Left lung (tissue), 10 donors: ENCODE measurements around the gene CHSY1. TPM values are rescaled to one million over a fixed set of nuclear protein-coding genes. Genes with fewer than 3 reads are reported as not detected.
A peak's percentile ranks its signal among the peaks of the same experiment; 100 is the strongest.
"Not testable (repeated sequence)": the region's sequence is repeated elsewhere in the genome, so short reads cannot be mapped to it uniquely, and the experiment has no call there.

Experiments
- ATAC-seq: fragments of 200-7000 bp; cut with Tn5 transposase; one replicate; pipeline ENCODE4 v1.9.1; 2020; ENCODE audit warnings: moderate library complexity
- DNase-seq, 4 donors: peaks; one replicate each; pipeline ENCODE4 v3.0.0-alpha.2; 2013 to 2020
- H3K27ac ChIP-seq, 2 donors: fragments of 200-600 bp; sonication (generic) in 1 of 2; one replicate each; pipeline versions ENCODE4 v1.5.0 to v1.8.0; 2020 to 2021
- H3K27me3 ChIP-seq, 2 donors: fragments of 200-600 bp; sonication (generic) in 1 of 2; one replicate each; pipeline versions ENCODE4 v1.5.0 to v1.8.0; 2020 to 2021
- H3K36me3 ChIP-seq, 2 donors: fragments of 200-600 bp; sonication (generic) in 1 of 2; one replicate each; pipeline versions ENCODE4 v1.5.0 to v1.8.0; 2020 to 2021
- H3K4me1 ChIP-seq, 2 donors: fragments of 200-600 bp; one replicate each; pipeline ENCODE4 v1.8.0; 2021
- H3K4me3 ChIP-seq, 2 donors: fragments of 200-600 bp; sonication (generic) in 1 of 2; one replicate each; pipeline versions ENCODE4 v1.5.0 to v1.8.0; 2020 to 2021; ENCODE audit warnings: mild to moderate bottlenecking in 1 of 2
- H3K9me3 ChIP-seq, 2 donors: fragments of 200-600 bp; sonication (generic) in 1 of 2; one replicate each; pipeline versions ENCODE4 v1.5.0 to v1.8.0; 2020 to 2021
- intact Hi-C, 2 donors: fragments of 100-400 bp; cut with DNase I; formaldehyde crosslinking; loops; one replicate each; pipeline versions ENCODE4 v1.11.2 to v1.14.2; 2022
- polyA plus RNA-seq, 6 donors: library from polyadenylated mRNA; unstranded; fragments of 120-200 nt; gene quantifications; one replicate each; pipeline ENCODE4 v1.2.1, GENCODE V29; 2013; ENCODE audit not compliant: insufficient read length in 6 of 6
- total RNA-seq, 2 donors: library from RNA; stranded (reverse); fragmentation: NEBNext Ultra II Directional; extraction: Animal tissue kit (Norgen Biotek cat#: 25700); gene quantifications; one replicate each; pipeline ENCODE4 v1.2.1, GENCODE V29; 2021
- TF ChIP-seq, protein P1 (sequence below), 2 donors: fragments of 200-600 bp; sonication (generic) in 1 of 2; IDR thresholded peaks; one replicate each; pipeline versions ENCODE4 v1.5.0 to v1.8.0; 2021; ENCODE audit warnings: antibody characterized with exemption in 2 of 2
- donor health status: DM: no; HTN: yes; CAD: no.
- donor health status: DM: no; HTN: no; CAD: no.

Gene CHSY1
- total and polyA plus RNA-seq, 8 donors = 33.3 to 61.5 (median 51.5) TPM

DNA sequence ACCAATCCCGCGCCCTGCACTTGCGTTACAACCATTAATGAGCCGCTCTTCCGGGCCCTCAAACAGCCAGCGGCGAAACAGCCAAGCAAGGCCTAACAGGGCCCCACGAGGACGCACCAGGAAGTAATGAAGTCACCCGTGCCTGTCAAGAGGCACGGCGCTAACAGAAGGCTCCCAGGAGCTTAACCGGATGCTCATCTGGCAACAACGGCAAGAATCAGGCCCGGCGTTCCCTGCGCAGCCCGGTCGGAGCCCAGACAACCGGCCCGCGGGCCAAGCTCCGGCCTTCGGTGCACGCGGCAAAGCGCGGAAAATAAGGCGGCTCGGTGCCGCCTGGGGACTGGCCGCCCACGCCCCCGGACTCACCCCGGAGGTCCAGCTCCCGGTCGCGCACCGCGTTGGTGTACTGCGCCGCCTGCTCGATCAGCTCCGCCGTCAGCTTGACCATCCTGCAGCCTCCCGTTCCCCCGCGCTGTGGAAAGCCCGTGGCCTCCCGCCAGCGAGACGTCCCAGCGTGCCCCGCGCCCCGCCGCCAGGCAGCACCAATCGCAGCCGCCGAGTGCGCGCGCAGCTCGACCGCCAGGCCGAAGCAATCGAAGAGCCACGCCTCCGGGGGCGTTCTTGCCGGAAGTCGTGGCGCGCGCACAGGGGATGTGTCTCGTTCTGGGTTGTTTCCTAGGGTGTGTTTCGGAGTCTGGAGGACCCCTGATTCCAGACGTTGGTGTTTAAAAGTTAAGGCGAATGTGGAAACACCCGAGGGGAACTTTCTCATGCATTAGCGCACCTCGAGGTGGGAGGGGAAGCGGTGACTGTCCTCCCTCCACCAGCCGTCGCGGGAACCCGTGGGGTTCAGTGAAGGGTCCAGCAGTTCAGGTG, 43.1 kb upstream of the CHSY1 start, which contains the start of gene SNRPA1:
Gene SNRPA1 (minus strand): TSS at position 518 of the 876 bp plus-strand sequence. CDS start 70 bp downstream, at position 448.
- peaks cover 0 to 10% of the 10 kb centered on the region in 2 donors for H3K36me3 ChIP-seq
- H3K27me3 ChIP-seq = no peaks in the 10 kb centered on the region
- H3K4me1 ChIP-seq = peaks cover 11 to 36% of the 10 kb centered on the region in 2 donors
- DNase-seq (peak; percentile 95 to 100 (median 98)), ATAC-seq (peak; percentile 96)
- TF ChIP-seq, protein P1, sequence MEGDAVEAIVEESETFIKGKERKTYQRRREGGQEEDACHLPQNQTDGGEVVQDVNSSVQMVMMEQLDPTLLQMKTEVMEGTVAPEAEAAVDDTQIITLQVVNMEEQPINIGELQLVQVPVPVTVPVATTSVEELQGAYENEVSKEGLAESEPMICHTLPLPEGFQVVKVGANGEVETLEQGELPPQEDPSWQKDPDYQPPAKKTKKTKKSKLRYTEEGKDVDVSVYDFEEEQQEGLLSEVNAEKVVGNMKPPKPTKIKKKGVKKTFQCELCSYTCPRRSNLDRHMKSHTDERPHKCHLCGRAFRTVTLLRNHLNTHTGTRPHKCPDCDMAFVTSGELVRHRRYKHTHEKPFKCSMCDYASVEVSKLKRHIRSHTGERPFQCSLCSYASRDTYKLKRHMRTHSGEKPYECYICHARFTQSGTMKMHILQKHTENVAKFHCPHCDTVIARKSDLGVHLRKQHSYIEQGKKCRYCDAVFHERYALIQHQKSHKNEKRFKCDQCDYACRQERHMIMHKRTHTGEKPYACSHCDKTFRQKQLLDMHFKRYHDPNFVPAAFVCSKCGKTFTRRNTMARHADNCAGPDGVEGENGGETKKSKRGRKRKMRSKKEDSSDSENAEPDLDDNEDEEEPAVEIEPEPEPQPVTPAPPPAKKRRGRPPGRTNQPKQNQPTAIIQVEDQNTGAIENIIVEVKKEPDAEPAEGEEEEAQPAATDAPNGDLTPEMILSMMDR (IDR thresholded peaks at IDR 0.05) = no peak
- H3K27ac ChIP-seq = peak within 1 kb of the TSS; percentile 91 to 94
- H3K9me3 ChIP-seq = no peaks in the 10 kb centered on the region
- H3K4me3 ChIP-seq = peak within 1 kb of the TSS; percentile 77 to 81
- intact Hi-C loops = no loop called here

DNA sequence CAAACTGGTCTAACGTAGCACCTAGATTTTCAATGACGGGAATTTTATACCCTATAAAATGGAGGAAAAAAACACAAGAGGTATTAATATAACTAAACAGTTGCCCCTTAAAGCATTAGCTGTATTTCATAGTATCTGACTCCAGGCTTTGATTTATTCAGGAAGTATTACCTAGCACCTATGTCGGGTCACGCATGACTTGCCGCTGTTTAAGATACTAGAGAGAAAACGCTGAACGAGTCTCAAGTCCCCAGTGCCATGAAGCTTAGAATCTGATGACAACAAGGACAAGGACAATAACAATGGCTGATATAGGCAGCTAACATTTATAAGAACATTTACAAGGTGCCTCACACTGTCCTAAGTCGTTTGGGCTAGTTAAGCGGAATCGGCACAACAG, 41.3 kb upstream of the CHSY1 start:
- intact Hi-C loops = no loop called here
- Histone ChIP-seq H3K4me1 (peaks cover 11 to 44% of the 10 kb centered on the region in 2 donors), H3K36me3 (peaks cover 0 to 11% of the 10 kb centered on the region in 2 donors), H3K4me3 (peak overlapping the region in 1 of 2 donors; percentile 81), H3K27ac (no peak overlapping the region), H3K27me3 (no peaks in the 10 kb centered on the region), H3K9me3 (no peaks in the 10 kb centered on the region)
- TF ChIP-seq, protein P1 (IDR thresholded peaks at IDR 0.05) = no peak
- DNase-seq (no peak), ATAC-seq (no peak)

DNA sequence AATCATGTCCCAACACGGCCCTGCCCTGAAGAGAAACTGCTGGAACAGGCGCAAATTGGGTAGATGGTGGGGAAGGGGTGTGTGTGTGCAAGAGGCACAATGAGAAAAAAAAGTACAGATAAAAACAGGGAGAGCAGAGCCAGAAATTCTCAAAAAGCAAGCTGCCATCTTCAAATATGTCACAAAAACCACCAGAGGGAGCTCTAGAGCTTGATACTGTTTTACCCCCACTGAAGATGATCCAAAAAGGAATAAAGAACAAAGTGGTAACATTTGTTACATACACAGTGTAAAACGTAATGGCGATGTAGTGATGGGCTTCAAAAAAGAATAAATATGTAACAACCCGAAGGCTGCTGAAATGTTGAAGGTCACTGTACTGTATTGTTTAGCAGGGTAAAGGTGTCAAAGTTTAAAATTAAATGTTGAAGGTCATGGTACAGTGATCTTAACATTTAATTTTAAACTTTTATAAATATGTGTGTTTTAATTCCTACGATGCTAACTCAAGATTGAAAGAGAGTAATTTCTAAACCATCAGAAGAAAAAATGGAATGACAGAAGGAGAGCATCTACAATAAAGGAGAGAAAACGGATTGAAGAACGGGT, 37.2 kb upstream of the CHSY1 start:
- peak; percentile 57 for ATAC-seq
- H3K36me3 ChIP-seq = peaks cover 0 to 51% of the 10 kb centered on the region in 2 donors
- no peak for DNase-seq
- no peaks in the 10 kb centered on the region for H3K27me3 ChIP-seq
- no peak overlapping the region for H3K27ac ChIP-seq
- H3K4me3 ChIP-seq = no peak overlapping the region
- intact Hi-C loops = no loop called here
- TF ChIP-seq, protein P1 (IDR thresholded peaks at IDR 0.05) = peak; percentile 39 to 60
- no peaks in the 10 kb centered on the region for H3K9me3 ChIP-seq
- peaks cover 11 to 34% of the 10 kb centered on the region in 2 donors for H3K4me1 ChIP-seq

DNA sequence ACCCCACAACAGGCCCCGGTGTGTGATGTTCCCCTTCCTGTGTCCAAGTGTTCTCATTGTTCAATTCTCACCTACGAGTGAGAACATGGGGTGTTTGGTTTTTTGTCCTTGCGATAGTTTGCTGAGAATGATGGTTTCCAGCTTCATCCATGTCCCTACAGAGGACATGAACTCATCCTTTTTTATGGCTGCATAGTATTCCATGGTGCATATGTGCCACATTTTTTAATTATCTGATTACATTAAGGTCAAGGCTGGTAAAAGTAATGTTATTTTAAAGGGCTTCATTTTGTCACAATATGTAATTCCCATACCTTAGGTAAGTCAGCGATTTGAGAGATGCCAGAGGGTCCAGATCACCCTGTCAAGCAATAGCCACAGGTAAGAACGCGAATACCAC, 35.5 kb upstream of the CHSY1 start:
- intact Hi-C loops, H3K9me3 ChIP-seq, H3K27ac ChIP-seq, H3K4me3 ChIP-seq, H3K27me3 ChIP-seq, DNase-seq, ATAC-seq: not testable (repeated sequence)
- Histone ChIP-seq H3K4me1 (peaks cover 0 to 17% of the 10 kb centered on the region in 2 donors), H3K36me3 (peaks cover 0 to 68% of the 10 kb centered on the region in 2 donors)

DNA sequence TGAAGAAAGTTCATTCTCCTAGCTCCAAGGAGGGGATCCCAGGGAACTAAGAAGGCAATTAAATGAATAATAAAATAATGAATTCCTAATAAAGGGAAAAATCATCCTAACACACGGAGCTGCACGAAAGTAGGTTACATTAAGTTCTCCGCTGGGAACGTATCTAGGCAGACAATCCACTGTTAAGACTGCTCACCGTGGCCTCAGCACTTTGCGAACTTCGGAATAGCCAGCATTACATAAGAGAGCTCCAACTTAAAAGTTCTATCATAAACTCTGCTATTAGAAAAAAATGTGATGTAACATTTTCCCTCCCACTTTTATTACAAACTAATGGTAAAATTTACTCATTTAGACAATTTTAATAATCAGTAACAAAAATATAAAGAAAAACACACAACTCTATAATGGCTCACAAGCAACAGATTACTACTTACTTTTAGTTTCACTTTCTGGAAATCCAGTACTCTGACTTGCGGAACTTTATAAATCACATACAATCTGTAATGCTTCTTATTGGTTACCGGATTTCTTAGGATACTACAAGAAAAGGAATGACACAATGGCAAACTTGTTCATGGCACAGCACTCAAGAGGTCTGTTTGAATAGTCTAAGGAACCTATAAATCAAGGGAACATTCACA, 34.7 kb upstream of the CHSY1 start:
- Histone ChIP-seq H3K4me3 (no peak overlapping the region), H3K4me1 (peaks cover 0 to 10% of the 10 kb centered on the region in 2 donors), H3K36me3 (peaks cover 0 to 75% of the 10 kb centered on the region in 2 donors), H3K27me3 (no peaks in the 10 kb centered on the region), H3K27ac (no peak overlapping the region), H3K9me3 (no peaks in the 10 kb centered on the region)
- TF ChIP-seq, protein P1 (IDR thresholded peaks at IDR 0.05) = no peak
- ATAC-seq (no peak), DNase-seq (no peak)
- intact Hi-C loops = no loop called here
